ENCODE results near the gene APOL1.

APOL1 gene

GRCh38 chr22:36259615-36260300, 6.8 kb downstream of the APOL1 start:
- TF ChIP-seq RAD21 (IDR thresholded peaks at IDR 0.05; ENCODE audit: low read depth) (no peak), ZBTB7A (IDR thresholded peaks at IDR 0.05; ENCODE audit: low read depth) (no peak), CEBPB (IDR thresholded peaks at IDR 0.05) (no peak), CREB1 (IDR thresholded peaks at IDR 0.05; ENCODE audit: low read depth) (no peak), NFIC (IDR thresholded peaks at IDR 0.05) (no peak), TEAD4 (IDR thresholded peaks at IDR 0.05) (no peak), TCF12 (IDR thresholded peaks at IDR 0.05; ENCODE audit: low read depth) (no peak), YY1 (IDR thresholded peaks at IDR 0.05; ENCODE audit: low read depth) (no peak), TAF1 (IDR thresholded peaks at IDR 0.05; ENCODE audit: low read depth) (no peak), EGR1 (IDR thresholded peaks at IDR 0.05) (no peak), FOXM1 (IDR thresholded peaks at IDR 0.05; ENCODE audit: borderline replicate concordance, low read depth) (no peak), EP300 (IDR thresholded peaks at IDR 0.05; ENCODE audit: borderline replicate concordance) (no peak)
- TF ChIP-seq, protein P1, sequence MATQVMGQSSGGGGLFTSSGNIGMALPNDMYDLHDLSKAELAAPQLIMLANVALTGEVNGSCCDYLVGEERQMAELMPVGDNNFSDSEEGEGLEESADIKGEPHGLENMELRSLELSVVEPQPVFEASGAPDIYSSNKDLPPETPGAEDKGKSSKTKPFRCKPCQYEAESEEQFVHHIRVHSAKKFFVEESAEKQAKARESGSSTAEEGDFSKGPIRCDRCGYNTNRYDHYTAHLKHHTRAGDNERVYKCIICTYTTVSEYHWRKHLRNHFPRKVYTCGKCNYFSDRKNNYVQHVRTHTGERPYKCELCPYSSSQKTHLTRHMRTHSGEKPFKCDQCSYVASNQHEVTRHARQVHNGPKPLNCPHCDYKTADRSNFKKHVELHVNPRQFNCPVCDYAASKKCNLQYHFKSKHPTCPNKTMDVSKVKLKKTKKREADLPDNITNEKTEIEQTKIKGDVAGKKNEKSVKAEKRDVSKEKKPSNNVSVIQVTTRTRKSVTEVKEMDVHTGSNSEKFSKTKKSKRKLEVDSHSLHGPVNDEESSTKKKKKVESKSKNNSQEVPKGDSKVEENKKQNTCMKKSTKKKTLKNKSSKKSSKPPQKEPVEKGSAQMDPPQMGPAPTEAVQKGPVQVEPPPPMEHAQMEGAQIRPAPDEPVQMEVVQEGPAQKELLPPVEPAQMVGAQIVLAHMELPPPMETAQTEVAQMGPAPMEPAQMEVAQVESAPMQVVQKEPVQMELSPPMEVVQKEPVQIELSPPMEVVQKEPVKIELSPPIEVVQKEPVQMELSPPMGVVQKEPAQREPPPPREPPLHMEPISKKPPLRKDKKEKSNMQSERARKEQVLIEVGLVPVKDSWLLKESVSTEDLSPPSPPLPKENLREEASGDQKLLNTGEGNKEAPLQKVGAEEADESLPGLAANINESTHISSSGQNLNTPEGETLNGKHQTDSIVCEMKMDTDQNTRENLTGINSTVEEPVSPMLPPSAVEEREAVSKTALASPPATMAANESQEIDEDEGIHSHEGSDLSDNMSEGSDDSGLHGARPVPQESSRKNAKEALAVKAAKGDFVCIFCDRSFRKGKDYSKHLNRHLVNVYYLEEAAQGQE (IDR thresholded peaks at IDR 0.05; ENCODE audit: low read depth) = no peak
- TF ChIP-seq, protein P2, sequence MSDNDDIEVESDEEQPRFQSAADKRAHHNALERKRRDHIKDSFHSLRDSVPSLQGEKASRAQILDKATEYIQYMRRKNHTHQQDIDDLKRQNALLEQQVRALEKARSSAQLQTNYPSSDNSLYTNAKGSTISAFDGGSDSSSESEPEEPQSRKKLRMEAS (IDR thresholded peaks at IDR 0.05) = no peak
- TF ChIP-seq, protein P3, sequence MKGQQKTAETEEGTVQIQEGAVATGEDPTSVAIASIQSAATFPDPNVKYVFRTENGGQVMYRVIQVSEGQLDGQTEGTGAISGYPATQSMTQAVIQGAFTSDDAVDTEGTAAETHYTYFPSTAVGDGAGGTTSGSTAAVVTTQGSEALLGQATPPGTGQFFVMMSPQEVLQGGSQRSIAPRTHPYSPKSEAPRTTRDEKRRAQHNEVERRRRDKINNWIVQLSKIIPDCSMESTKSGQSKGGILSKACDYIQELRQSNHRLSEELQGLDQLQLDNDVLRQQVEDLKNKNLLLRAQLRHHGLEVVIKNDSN (IDR thresholded peaks at IDR 0.05) = no peak

- no peak for TF ChIP-seq TAF1 (IDR thresholded peaks at IDR 0.05; ENCODE audit: low read depth)
- TF ChIP-seq YY1 (IDR thresholded peaks at IDR 0.05; ENCODE audit: low read depth) = no peak
- TF ChIP-seq FOXM1 (IDR thresholded peaks at IDR 0.05; ENCODE audit: borderline replicate concordance, low read depth) = no peak
- TF ChIP-seq EP300 (IDR thresholded peaks at IDR 0.05; ENCODE audit: borderline replicate concordance) = no peak
- no peak for TF ChIP-seq CREB1 (IDR thresholded peaks at IDR 0.05; ENCODE audit: low read depth)
- TF ChIP-seq NFIC (IDR thresholded peaks at IDR 0.05) = no peak
- TF ChIP-seq, protein P1 (IDR thresholded peaks at IDR 0.05; ENCODE audit: low read depth) = no peak
- TF ChIP-seq, protein P3 (IDR thresholded peaks at IDR 0.05) = no peak
- no peak for TF ChIP-seq CEBPB (IDR thresholded peaks at IDR 0.05)
- TF ChIP-seq EGR1 (IDR thresholded peaks at IDR 0.05) = no peak
- TF ChIP-seq, protein P2 (IDR thresholded peaks at IDR 0.05) = no peak
- no peak for TF ChIP-seq ZBTB7A (IDR thresholded peaks at IDR 0.05; ENCODE audit: low read depth)
These were observed 14.1 kb downstream of the APOL1 start for GRCh38 chr22:36267058-36267457.

DNA sequence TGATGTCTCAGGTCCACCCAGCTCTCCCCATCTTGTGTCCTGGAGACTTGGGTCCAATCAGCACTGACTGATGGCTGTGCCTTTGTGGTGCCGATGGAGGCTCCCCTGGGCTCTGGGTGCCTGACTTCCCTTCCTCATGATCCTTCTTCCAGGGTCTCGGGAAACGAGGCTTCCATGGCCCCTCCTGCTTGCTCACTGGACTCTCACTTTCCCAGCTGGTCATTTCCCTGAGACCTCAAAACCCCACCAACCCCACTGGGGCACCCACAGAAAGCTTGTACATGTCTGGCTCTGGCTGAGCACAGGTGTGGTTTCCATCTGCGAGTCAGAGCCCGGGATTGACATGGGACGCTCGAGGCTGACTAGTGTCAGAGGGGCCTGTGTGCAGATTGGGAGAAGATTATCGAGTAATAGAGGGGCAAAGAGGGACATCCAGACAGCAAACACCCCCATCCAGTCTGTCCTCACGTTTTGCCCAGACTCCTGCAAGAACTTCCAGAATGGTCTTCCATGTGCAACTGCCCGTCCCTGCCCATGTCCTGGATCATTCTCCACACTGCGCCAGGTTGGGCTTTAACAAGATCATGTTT, 15.1 kb downstream of the APOL1 start:
- TF ChIP-seq EP300 (IDR thresholded peaks at IDR 0.05; ENCODE audit: borderline replicate concordance) (no peak), EGR1 (IDR thresholded peaks at IDR 0.05) (no peak), TAF1 (IDR thresholded peaks at IDR 0.05; ENCODE audit: low read depth) (no peak), ZBTB7A (IDR thresholded peaks at IDR 0.05; ENCODE audit: low read depth) (no peak), YY1 (IDR thresholded peaks at IDR 0.05; ENCODE audit: low read depth) (no peak), RAD21 (IDR thresholded peaks at IDR 0.05; ENCODE audit: low read depth) (no peak), CEBPB (IDR thresholded peaks at IDR 0.05) (no peak), NFIC (IDR thresholded peaks at IDR 0.05) (no peak), FOXM1 (IDR thresholded peaks at IDR 0.05; ENCODE audit: borderline replicate concordance, low read depth) (no peak), TEAD4 (IDR thresholded peaks at IDR 0.05) (no peak), CREB1 (IDR thresholded peaks at IDR 0.05; ENCODE audit: low read depth) (no peak), TCF12 (IDR thresholded peaks at IDR 0.05; ENCODE audit: low read depth) (no peak)
- TF ChIP-seq, protein P1 (IDR thresholded peaks at IDR 0.05; ENCODE audit: low read depth) = no peak
- TF ChIP-seq, protein P2 (IDR thresholded peaks at IDR 0.05) = no peak
- TF ChIP-seq, protein P3 (IDR thresholded peaks at IDR 0.05) = no peak

Data from Ishikawa (cell line).